H1 (cell line): Measurements from ENCODE around the gene ACAD11. TPM values are rescaled to one million over a fixed set of nuclear protein-coding genes. Genes with fewer than 3 reads are reported as not detected.

Experiments
- CTCF ChIA-PET: fragments of 300-600 bp; sonication (Branson Sonifier 250); formaldehyde crosslinking; loops from one replicate; lab custom pipeline; 2021; ENCODE audit not compliant: partially characterized antibody; lab: Charles Lee
- POLR2A ChIA-PET: fragments of 300-600 bp; sonication (Branson Sonifier 250); formaldehyde crosslinking; loops from one replicate; lab custom pipeline; 2021; ENCODE audit warnings: inconsistent platforms; ENCODE audit not compliant: partially characterized antibody; lab: Charles Lee
- DNase-seq, 2 experiments: peaks; one replicate each; pipeline versions ENCODE4 v3.0.0 to v3.0.0-alpha.2; 2010 to 2022; ENCODE audit warnings: low spot score in 2 of 2, low read depth in 1 of 2, mixed read lengths in 1 of 2
- FAIRE-seq: peaks from 2 replicates; lab custom pipeline; 2011; peaks lifted over from hg19 to GRCh38; lab: Jason Lieb, UNC
- H2AFZ ChIP-seq: 2 replicates; pipeline ENCODE4 v1.8.1; 2012; ENCODE audit warnings: low read length, inconsistent platforms
- H2AK5ac ChIP-seq: 2 replicates; pipeline ENCODE4 v1.6.1; 2013; ENCODE audit warnings: low read depth, low read length
- H2BK120ac ChIP-seq: replicated peaks from 2 replicates; pipeline ENCODE3; 2013; ENCODE audit warnings: low read depth, low read length, inconsistent platforms
- H2BK12ac ChIP-seq: 2 replicates; pipeline ENCODE4 v1.6.1; 2013; ENCODE audit warnings: low read depth, low read length
- H2BK15ac ChIP-seq: 2 replicates; pipeline ENCODE4 v1.6.1; 2013; ENCODE audit warnings: low read length
- H2BK20ac ChIP-seq: 2 replicates; pipeline ENCODE4 v1.6.1; 2013; ENCODE audit warnings: low read length
- H2BK5ac ChIP-seq: 2 replicates; pipeline ENCODE4 v1.6.1; 2013; ENCODE audit warnings: low read depth, low read length
- H3K14ac ChIP-seq: 2 replicates; pipeline ENCODE4 v1.6.1; 2013; ENCODE audit warnings: inconsistent platforms; ENCODE audit not compliant: insufficient read length
- H3K18ac ChIP-seq: 2 replicates; pipeline ENCODE4 v1.6.1; 2013; ENCODE audit warnings: low read length; ENCODE audit errors: extremely low read depth
- H3K23ac ChIP-seq: 2 replicates; pipeline ENCODE4 v1.6.1; 2013; ENCODE audit warnings: inconsistent platforms; ENCODE audit not compliant: insufficient read length
- H3K23me2 ChIP-seq: 2 replicates; pipeline ENCODE4 v1.6.1; 2013; ENCODE audit warnings: low read depth, low read length
- H3K27ac ChIP-seq: 2 replicates; pipeline ENCODE4 v1.6.1; 2011; ENCODE audit warnings: low read depth, low read length, inconsistent platforms
- H3K27me3 ChIP-seq, 4 experiments: replicated peaks in 1 of 4; 1 replicate in 1 of 4; 2 replicates in 3 of 4; pipeline versions ENCODE4 v1.6.1 to v1.8.1; 2011 to 2013; ENCODE audit warnings: low read length in 3 of 4, mild to moderate bottlenecking in 3 of 4, inconsistent platforms in 2 of 4, mixed read lengths in 2 of 4, moderate library complexity in 1 of 4; ENCODE audit not compliant: control insufficient read depth in 3 of 4, insufficient read depth in 3 of 4; ENCODE audit errors: extremely low read depth in 1 of 4
- H3K36me3 ChIP-seq, 4 experiments: 2 replicates each; pipeline versions ENCODE4 v1.6.1 to v1.8.1; 2011 to 2013; ENCODE audit warnings: mild to moderate bottlenecking in 4 of 4, low read length in 3 of 4, moderate library complexity in 2 of 4, control low read depth in 1 of 4, inconsistent platforms in 1 of 4; ENCODE audit not compliant: insufficient read depth in 4 of 4, control insufficient read depth in 2 of 4
- H3K4ac ChIP-seq: replicated peaks from 2 replicates; pipeline ENCODE3; 2013; ENCODE audit warnings: low read length, low read depth, mixed read lengths, inconsistent platforms; ENCODE audit not compliant: insufficient read length
- H3K4me1 ChIP-seq, 4 experiments: replicated peaks in 1 of 4; 1 replicate in 1 of 4; 2 replicates in 3 of 4; pipeline versions ENCODE4 v1.6.1 to v1.8.1; 2011 to 2013; ENCODE audit warnings: low read length in 3 of 4, inconsistent platforms in 2 of 4, mixed read lengths in 1 of 4; ENCODE audit not compliant: insufficient read depth in 4 of 4, control insufficient read depth in 3 of 4
- H3K4me2 ChIP-seq, 2 experiments: 2 replicates each; pipeline versions ENCODE4 v1.6.1 to v1.8.1; 2011 to 2013; ENCODE audit warnings: low read depth in 2 of 2, low read length in 2 of 2, control low read depth in 1 of 2, inconsistent platforms in 1 of 2, mild to moderate bottlenecking in 1 of 2; ENCODE audit not compliant: insufficient read depth in 1 of 2
- H3K4me3 ChIP-seq, 4 experiments: fragments of 200-600, 300-600 bp in 1 of 4; sonication (generic), shearing (Covaris generic), sonication (Bioruptor Twin) in 1 of 4; 2 replicates each; pipeline versions ENCODE4 v1.5.1 to v1.8.1; 2011 to 2016; ENCODE audit warnings: low read length in 4 of 4, low read depth in 3 of 4, control low read depth in 2 of 4, inconsistent platforms in 2 of 4, mild to moderate bottlenecking in 2 of 4, mixed read lengths in 1 of 4, moderate library complexity in 1 of 4; ENCODE audit not compliant: insufficient read depth in 2 of 4; ENCODE audit errors: extremely low read depth in 1 of 4
- H3K56ac ChIP-seq: replicated peaks from 2 replicates; pipeline ENCODE3; 2013; ENCODE audit warnings: low read depth, mild to moderate bottlenecking, mixed read lengths, low read length, inconsistent platforms; ENCODE audit not compliant: insufficient read length
- H3K79me1 ChIP-seq: 2 replicates; pipeline ENCODE4 v1.6.1; 2013; ENCODE audit warnings: low read depth, low read length, control low read depth
- H3K79me2 ChIP-seq, 2 experiments: 2 replicates each; pipeline versions ENCODE4 v1.6.1 to v1.8.1; 2012 to 2013; ENCODE audit warnings: low read length in 2 of 2, mild to moderate bottlenecking in 2 of 2, inconsistent platforms in 1 of 2; ENCODE audit not compliant: insufficient read depth in 2 of 2, control insufficient read depth in 1 of 2
- H3K9ac ChIP-seq, 4 experiments: replicated peaks in 1 of 4; 1 replicate in 1 of 4; 2 replicates in 3 of 4; pipeline versions ENCODE4 v1.6.1 to v1.8.1; 2011 to 2013; ENCODE audit warnings: low read depth in 3 of 4, low read length in 3 of 4, control low read depth in 2 of 4, mild to moderate bottlenecking in 2 of 4, moderate library complexity in 2 of 4, inconsistent platforms in 1 of 4; ENCODE audit errors: extremely low read depth in 1 of 4
- H3K9me3 ChIP-seq, 2 experiments: 2 replicates each; pipeline versions ENCODE4 v1.6.1 to v1.8.1; 2012 to 2013; ENCODE audit warnings: mild to moderate bottlenecking in 2 of 2, moderate library complexity in 2 of 2, control low read depth in 1 of 2, inconsistent platforms in 1 of 2, low read depth in 1 of 2, low read length in 1 of 2, mixed read lengths in 1 of 2; ENCODE audit not compliant: insufficient read depth in 2 of 2
- H4K20me1 ChIP-seq, 2 experiments: replicated peaks in 1 of 2; 2 replicates each; pipeline versions ENCODE3 to v1.8.1; 2011 to 2013; ENCODE audit warnings: inconsistent platforms in 2 of 2, low read length in 2 of 2, mild to moderate bottlenecking in 1 of 2; ENCODE audit not compliant: insufficient read depth in 2 of 2, control insufficient read depth in 1 of 2
- H4K5ac ChIP-seq: 2 replicates; pipeline ENCODE4 v1.6.1; 2013; ENCODE audit warnings: low read length, low read depth, mixed read lengths, inconsistent platforms; ENCODE audit not compliant: insufficient read length
- H4K8ac ChIP-seq: 2 replicates; pipeline ENCODE4 v1.8.0; 2013; ENCODE audit warnings: mild to moderate bottlenecking, moderate library complexity, low read length, inconsistent platforms; ENCODE audit not compliant: insufficient read depth; ENCODE audit errors: extremely low read depth
- H4K91ac ChIP-seq: replicated peaks from 2 replicates; pipeline ENCODE3; 2013; ENCODE audit warnings: low read length, mixed read lengths, inconsistent platforms; ENCODE audit not compliant: insufficient read length
- CEBPB ChIP-seq: IDR thresholded peaks from 2 replicates; pipeline ENCODE4 v1.6.1; 2012; ENCODE audit warnings: low read depth, low read length
- CHD1 ChIP-seq: IDR thresholded peaks from 2 replicates; pipeline ENCODE4 v1.6.1; 2012; ENCODE audit warnings: low read depth, low read length, improper control_type of control experiment
- CHD2 ChIP-seq: IDR thresholded peaks from 2 replicates; pipeline ENCODE4 v1.6.1; 2012; ENCODE audit warnings: low read length, improper control_type of control experiment
- CREB1 ChIP-seq: IDR thresholded peaks from 2 replicates; pipeline ENCODE4 v1.6.1; 2012; ENCODE audit warnings: inconsistent platforms
- CTBP2 ChIP-seq: IDR thresholded peaks from 2 replicates; pipeline ENCODE4 v1.7.0; 2011; ENCODE audit warnings: borderline replicate concordance, mild to moderate bottlenecking, moderate library complexity, mixed read lengths, low read length; ENCODE audit not compliant: insufficient read depth, insufficient read length
- GABPA ChIP-seq: IDR thresholded peaks from 2 replicates; pipeline ENCODE4 v1.6.1; 2011; ENCODE audit warnings: mild to moderate bottlenecking, low read length, moderate library complexity, borderline replicate concordance; ENCODE audit not compliant: insufficient read depth
- GTF2F1 ChIP-seq: IDR thresholded peaks from 2 replicates; pipeline ENCODE4 v1.6.1; 2012; ENCODE audit warnings: low read depth, low read length, improper control_type of control experiment, borderline replicate concordance
- KDM4A ChIP-seq: IDR thresholded peaks from one replicate; pipeline ENCODE4 v1.7.1; 2012; ENCODE audit warnings: low read depth, mild to moderate bottlenecking, moderate library complexity, low read length, inconsistent platforms; ENCODE audit not compliant: severe bottlenecking
- MAFK ChIP-seq: IDR thresholded peaks from 2 replicates; pipeline ENCODE4 v1.6.1; 2012; ENCODE audit warnings: low read depth, mild to moderate bottlenecking, improper control_type of control experiment, low read length
- SAP30 ChIP-seq: fragments of 300-600 bp; sonication (generic); IDR thresholded peaks from 2 replicates; pipeline ENCODE4 v1.7.1; 2012; ENCODE audit warnings: low read length, moderate library complexity, mild to moderate bottlenecking, inconsistent platforms; ENCODE audit not compliant: insufficient read depth, insufficient replicate concordance
- SIX5 ChIP-seq: IDR thresholded peaks from 2 replicates; pipeline ENCODE4 v1.6.1; 2011; ENCODE audit warnings: mild to moderate bottlenecking, low read depth, low read length
- SP1 ChIP-seq: IDR thresholded peaks from 2 replicates; pipeline ENCODE4 v1.6.1; 2011; ENCODE audit warnings: low read depth, low read length
- WGBS, 2 experiments: shearing (Covaris generic) in 1 of 2; methylation state at CpG; one replicate each; pipeline versions ENCODE4 v1.1.6 to v1.1.7; 2013 to 2015; ENCODE audit warnings: low lambda C conversion rate in 2 of 2, mixed read lengths in 2 of 2, inconsistent platforms in 1 of 2, low coverage in 1 of 2, missing lambda C conversion rate in 1 of 2; ENCODE audit not compliant: insufficient replicate concordance in 2 of 2, insufficient coverage in 1 of 2, insufficient read length in 1 of 2; ENCODE audit errors: extremely low coverage in 1 of 2, missing lambda C conversion rate in 1 of 2; 5-methylcytosine and 5-hydroxymethylcytosine counted together
- polyA plus RNA-seq, 7 experiments: library from polyadenylated mRNA; depleted of rRNA in 3 of 7; stranded (reverse) in 5 of 7; unstranded in 2 of 7; fragments of >200 nt in 5 of 7; fragments of 200-250 nt in 2 of 7; gene quantifications; 1 replicate in 5 of 7; 2 replicates in 1 of 7; 4 replicates in 1 of 7; pipeline versions ENCODE4 v1.2.1 to v1.2.3, GENCODE V29; 2011 to 2013; ENCODE audit warnings: missing spikeins in 2 of 7, mixed read lengths in 2 of 7
- total RNA-seq: library from RNA; stranded (reverse); fragmentation: NEBNext Ultra II Directional; extraction: Animal tissue kit (Norgen Biotek cat#: 25700); gene quantifications from 2 replicates; pipeline ENCODE4 v1.2.1, GENCODE V29; 2021

ACAD11 gene
- total and polyA plus RNA-seq, 2 of the 8 experiments (the other 6 are each of a cell fraction or from before 2014, with no cell fraction given), result 5.5 to 11.0 TPM

GRCh38 chr3:132596816-132597433, 62.7 kb downstream of the ACAD11 start, which contains the start of gene ACKR4:
Gene ACKR4, plus strand, starts transcription at chr3:132597270. Its CDS starts 3,128 bp downstream, at chr3:132600398.
- no peaks in the 10 kb centered on the region for H3K79me2 ChIP-seq
- H2BK120ac ChIP-seq, result no peak within 1 kb of the TSS
- H3K56ac ChIP-seq, result no peak within 1 kb of the TSS
- no peak within 1 kb of the TSS for H3K4me2 ChIP-seq
- no peak for DNase-seq
- no peak within 1 kb of the TSS for H2BK20ac ChIP-seq
- no peak within 1 kb of the TSS for H3K4ac ChIP-seq
- WGBS, 2 experiments, result 87% methylated on average over 2 of the region's 2 CpGs; no CpG with 5 or more reads in 1 of the 2 experiments
- no peak within 1 kb of the TSS for H3K23ac ChIP-seq
- CTCF ChIA-PET, result interaction anchor here (0.6 to 1.0 kb wide), 2 partner anchors 57 to 79 kb away, joined by 3 read pairs; no protein-coding TSS in a partner anchor
- no peak for FAIRE-seq
- no peak within 1 kb of the TSS for H4K91ac ChIP-seq
- no peaks in the 10 kb centered on the region; a peak in 1 of 7 replicates for H3K4me1 ChIP-seq
- no peaks in the 10 kb centered on the region for H3K23me2 ChIP-seq
- H3K4me3 ChIP-seq, result no peak within 1 kb of the TSS
- no peak within 1 kb of the TSS for H2AK5ac ChIP-seq
- no peak within 1 kb of the TSS for H3K9ac ChIP-seq
- no peak within 1 kb of the TSS for H3K14ac ChIP-seq
- H3K27me3 ChIP-seq, result no peaks in the 10 kb centered on the region
- H2BK15ac ChIP-seq, result no peak within 1 kb of the TSS
- no peak within 1 kb of the TSS for H2AFZ ChIP-seq
- H4K5ac ChIP-seq, result no peak within 1 kb of the TSS
- H3K9me3 ChIP-seq, result no peaks in the 10 kb centered on the region
- H3K18ac ChIP-seq, result no peak within 1 kb of the TSS
- no peaks in the 10 kb centered on the region for H3K36me3 ChIP-seq
- no peaks in the 10 kb centered on the region for H3K79me1 ChIP-seq
- H2BK12ac ChIP-seq, result no peak within 1 kb of the TSS
- no peaks in the 10 kb centered on the region for H4K20me1 ChIP-seq
- TF ChIP-seq KDM4A (no peak), CHD2 (no peak), SP1 (no peak), GABPA (no peak), SIX5 (no peak), CTBP2 (no peak), MAFK (no peak), CEBPB (no peak), CREB1 (no peak), CHD1 (no peak), GTF2F1 (no peak), SAP30 (no peak)
- H2BK5ac ChIP-seq, result no peak within 1 kb of the TSS
- no peak within 1 kb of the TSS for H4K8ac ChIP-seq
- POLR2A ChIA-PET, result no interaction called here
- H3K27ac ChIP-seq, result no peak within 1 kb of the TSS
